Prostate gland (tissue), 2 donors: ENCODE data around the gene FGF9.

Experiments used
- CTCF ChIP-seq, 4 experiments: fragments of 200-600 bp in 2 of 4; fragments of 450-650 bp in 2 of 4; sonication (generic) in 2 of 4; IDR thresholded peaks; 1 replicate in 3 of 4; 2 replicates in 1 of 4; pipeline ENCODE4 v1.5.1; 2016 to 2019; ENCODE audit warnings: antibody characterized with exemption in 4 of 4, mild to moderate bottlenecking in 2 of 4, moderate library complexity in 2 of 4
- POLR2A ChIP-seq: fragments of 450-650 bp; IDR thresholded peaks from one replicate; pipeline ENCODE4 v1.6.1; 2016; ENCODE audit warnings: antibody characterized with exemption, mild to moderate bottlenecking

GRCh38 chr13:21735701-21736401 is 65.0 kb downstream of the FGF9 start:
- TF ChIP-seq CTCF (IDR thresholded peaks at IDR 0.05) (no peak), POLR2A (no peak)
